Heart left ventricle (tissue), 16 donors: ENCODE data around the gene IRF3. TPM values are rescaled to one million over a fixed set of nuclear protein-coding genes. Genes with fewer than 3 reads are reported as not detected.
A peak's percentile ranks its signal among the peaks of the same experiment; 100 is the strongest.

ENCODE experiments used
- ATAC-seq, 4 donors: fragments of 200-7000 bp; cut with Tn5 transposase; one replicate each; pipeline ENCODE4 v1.9.1; 2020 to 2022; ENCODE audit warnings: moderate library complexity in 4 of 4, mild to moderate bottlenecking in 3 of 4, moderate number of reproducible peaks in 1 of 4
- DNase-seq, 5 donors: peaks; one replicate each; pipeline ENCODE4 v3.0.0-alpha.2; 2020
- H3K27ac ChIP-seq, 12 donors: fragments of 200-600 bp; sonication (generic) in 4 of 12; one replicate each; pipeline versions ENCODE4 v1.5.0 to v1.8.0; 2016 to 2022; ENCODE audit warnings: mild to moderate bottlenecking in 2 of 12
- H3K27me3 ChIP-seq, 9 donors: fragments of 200-600 bp; sonication (generic) in 2 of 9; one replicate each; pipeline versions ENCODE4 v1.5.1 to v1.8.0; 2016 to 2022; ENCODE audit warnings: mild to moderate bottlenecking in 3 of 9
- H3K36me3 ChIP-seq, 9 donors: fragments of 200-600 bp; sonication (generic) in 2 of 9; one replicate each; pipeline versions ENCODE4 v1.5.0 to v1.8.0; 2018 to 2022; ENCODE audit warnings: mild to moderate bottlenecking in 2 of 9
- H3K4me1 ChIP-seq, 12 donors: fragments of 200-600 bp; sonication (generic) in 4 of 12; one replicate each; pipeline versions ENCODE4 v1.5.0 to v1.8.0; 2016 to 2022; ENCODE audit warnings: mild to moderate bottlenecking in 3 of 12
- H3K4me3 ChIP-seq, 12 donors: fragments of 200-600 bp; sonication (generic) in 4 of 12; one replicate each; pipeline versions ENCODE4 v1.5.0 to v1.8.0; 2017 to 2022; ENCODE audit warnings: mild to moderate bottlenecking in 9 of 12, moderate library complexity in 4 of 12
- H3K9me3 ChIP-seq, 12 donors: fragments of 200-600 bp; sonication (generic) in 4 of 12; one replicate each; pipeline versions ENCODE4 v1.5.0 to v1.8.0; 2016 to 2022; ENCODE audit warnings: mild to moderate bottlenecking in 1 of 12
- POLR2A ChIP-seq, 2 donors: fragments of 450-650 bp; IDR thresholded peaks; one replicate each; pipeline ENCODE4 v1.6.1; 2017; ENCODE audit warnings: antibody characterized with exemption in 2 of 2, mild to moderate bottlenecking in 2 of 2, moderate library complexity in 2 of 2
- WGBS, 4 donors: extraction: QIAGEN DNeasy Blood & Tissue Kit in 2 of 4; methylation state at CpG; one replicate each; pipeline versions ENCODE4 v1.1.5 to v1.1.7; 2013 to 2018; 5-methylcytosine and 5-hydroxymethylcytosine counted together
- intact Hi-C, 10 donors: fragments of 100-400 bp; cut with DNase I; formaldehyde crosslinking; loops; one replicate each; pipeline versions ENCODE4 v1.11.1 to v1.14.2; 2022
- polyA plus RNA-seq, 2 donors: library from polyadenylated mRNA; stranded (reverse); fragments of 200-250 nt; gene quantifications; one replicate each; pipeline ENCODE4 v1.2.3, GENCODE V29; 2013
- total RNA-seq, 9 donors: library from RNA; depleted of rRNA in 2 of 9; stranded (reverse); fragments of >200 nt in 2 of 9; fragmentation: NEBNext Ultra II Directional in 3 of 9; extraction: Animal tissue kit (Norgen Biotek cat#: 25700) in 3 of 9; gene quantifications; one replicate each; pipeline versions ENCODE4 v1.1.0 to v1.2.4, GENCODE V29; 2016 to 2023
- TF ChIP-seq, protein P1 (sequence below), 12 donors: fragments of 200-600 bp; sonication (generic) in 4 of 12; IDR thresholded peaks; one replicate each; pipeline versions ENCODE4 v1.5.0 to v1.8.0; 2018 to 2022; ENCODE audit warnings: antibody characterized with exemption in 12 of 12, mild to moderate bottlenecking in 5 of 12
- donor health status: ischemic (EF 13 %, LVEDD 7.1; RV severe dilation, severe dysfunction).
- donor health status: healthy with polysubstance abuse.
- donor health status: DM: no; HTN: yes; CAD: no.
- donor health status: DM: no; HTN: no; CAD: no.
- donor health status: ischemic (EF 25% LVEDD 6.9; RV normal size, moderate dysfunction).
- donor health status: ischemic (EF 25% LVEDD 5.7; RV mildly dilated, moderate dysfunction).
- donor health status: healthy.
- donor health status: DM: yes; HTN: yes; CAD: no.
- donor health status: ischemic (EF 35%, LVEDD 5.7; RV mildly dilated, moderate dysfunction).
- donor health status: nonischemic (EF 11% LVEDD 7.7; RV severe dilation, severe dysfunction).
- donor health status: DM: yes; HTN: yes; CAD: no.
- donor health status: PGD.
- donor health status: ischemic (EF 29% LVEDD 5.4; RV normal size, mild dysfunction).
- donor health status: nonischemic (EF 23%, LVEDD 6.1; RV moderate dilation, normal function).

The IRF3 gene
- total and polyA plus RNA-seq, 11 donors, result 23.1 to 68.0 (median 35.1) TPM

DNA sequence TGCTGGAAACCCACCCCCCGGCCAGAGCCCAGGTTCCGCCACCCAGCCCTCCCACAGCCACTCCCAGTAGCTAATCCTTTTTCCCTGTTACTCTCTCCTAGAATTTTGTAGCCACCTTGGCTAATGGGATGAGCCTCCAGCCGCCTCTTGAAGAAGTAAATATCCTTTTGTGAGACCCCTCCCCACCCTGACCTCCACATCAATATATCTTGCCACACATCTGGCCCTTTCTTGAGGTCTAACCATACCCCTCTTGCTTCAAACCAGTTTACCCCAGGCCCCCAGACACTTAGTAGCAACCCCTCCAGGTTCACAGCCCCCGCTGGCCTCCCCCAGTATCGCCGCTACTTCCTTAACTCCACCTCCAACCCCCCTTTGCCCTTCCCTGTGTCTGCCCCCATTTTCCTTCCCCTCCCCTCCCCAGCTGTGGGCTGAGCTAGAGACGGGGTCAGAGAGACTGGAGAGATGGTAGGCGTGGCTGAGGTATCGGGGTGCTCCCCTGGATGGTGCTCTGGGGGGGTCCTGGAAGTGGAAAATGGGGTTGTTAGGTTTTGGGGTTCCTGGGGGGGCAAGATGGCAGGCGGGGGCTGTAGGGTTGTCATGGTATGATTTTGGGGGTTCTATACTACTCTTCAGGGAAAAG, 14.2 kb upstream of the IRF3 start:
- DNase-seq (no peak), ATAC-seq (no peak)
- Histone ChIP-seq H3K36me3 (peaks cover 0 to 42% (median 40%) of the 10 kb centered on the region in 9 donors), H3K27me3 (no peaks in the 10 kb centered on the region), H3K27ac (peak overlapping the region in 10 of 12 donors; percentile 27 to 100 (median 72)), H3K4me1 (peaks cover 0 to 62% (median 37%) of the 10 kb centered on the region in 12 donors), H3K4me3 (peak overlapping the region in 4 of 12 donors; percentile 18 to 40 (median 36)), H3K9me3 (no peaks in the 10 kb centered on the region)
- intact Hi-C loops, result loop anchor here in 7 of 10 donors (2.0 to 10.0 kb wide), 12 partner anchors 85 to 285 kb away; partner anchors contain the start of genes PRR12 (in 3 of the 7), PNKP (in 2 of the 7), RPS11 (in 2 of the 7) and AP2A1 (in 1 of the 7)
- TF ChIP-seq, protein P1, sequence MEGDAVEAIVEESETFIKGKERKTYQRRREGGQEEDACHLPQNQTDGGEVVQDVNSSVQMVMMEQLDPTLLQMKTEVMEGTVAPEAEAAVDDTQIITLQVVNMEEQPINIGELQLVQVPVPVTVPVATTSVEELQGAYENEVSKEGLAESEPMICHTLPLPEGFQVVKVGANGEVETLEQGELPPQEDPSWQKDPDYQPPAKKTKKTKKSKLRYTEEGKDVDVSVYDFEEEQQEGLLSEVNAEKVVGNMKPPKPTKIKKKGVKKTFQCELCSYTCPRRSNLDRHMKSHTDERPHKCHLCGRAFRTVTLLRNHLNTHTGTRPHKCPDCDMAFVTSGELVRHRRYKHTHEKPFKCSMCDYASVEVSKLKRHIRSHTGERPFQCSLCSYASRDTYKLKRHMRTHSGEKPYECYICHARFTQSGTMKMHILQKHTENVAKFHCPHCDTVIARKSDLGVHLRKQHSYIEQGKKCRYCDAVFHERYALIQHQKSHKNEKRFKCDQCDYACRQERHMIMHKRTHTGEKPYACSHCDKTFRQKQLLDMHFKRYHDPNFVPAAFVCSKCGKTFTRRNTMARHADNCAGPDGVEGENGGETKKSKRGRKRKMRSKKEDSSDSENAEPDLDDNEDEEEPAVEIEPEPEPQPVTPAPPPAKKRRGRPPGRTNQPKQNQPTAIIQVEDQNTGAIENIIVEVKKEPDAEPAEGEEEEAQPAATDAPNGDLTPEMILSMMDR (IDR thresholded peaks at IDR 0.05), result no peak
- no peak for TF ChIP-seq POLR2A (IDR thresholded peaks at IDR 0.05)
- WGBS, 4 donors, result 54 to 62% (median 58%) methylated on average over 10 of the region's 10 CpGs

DNA sequence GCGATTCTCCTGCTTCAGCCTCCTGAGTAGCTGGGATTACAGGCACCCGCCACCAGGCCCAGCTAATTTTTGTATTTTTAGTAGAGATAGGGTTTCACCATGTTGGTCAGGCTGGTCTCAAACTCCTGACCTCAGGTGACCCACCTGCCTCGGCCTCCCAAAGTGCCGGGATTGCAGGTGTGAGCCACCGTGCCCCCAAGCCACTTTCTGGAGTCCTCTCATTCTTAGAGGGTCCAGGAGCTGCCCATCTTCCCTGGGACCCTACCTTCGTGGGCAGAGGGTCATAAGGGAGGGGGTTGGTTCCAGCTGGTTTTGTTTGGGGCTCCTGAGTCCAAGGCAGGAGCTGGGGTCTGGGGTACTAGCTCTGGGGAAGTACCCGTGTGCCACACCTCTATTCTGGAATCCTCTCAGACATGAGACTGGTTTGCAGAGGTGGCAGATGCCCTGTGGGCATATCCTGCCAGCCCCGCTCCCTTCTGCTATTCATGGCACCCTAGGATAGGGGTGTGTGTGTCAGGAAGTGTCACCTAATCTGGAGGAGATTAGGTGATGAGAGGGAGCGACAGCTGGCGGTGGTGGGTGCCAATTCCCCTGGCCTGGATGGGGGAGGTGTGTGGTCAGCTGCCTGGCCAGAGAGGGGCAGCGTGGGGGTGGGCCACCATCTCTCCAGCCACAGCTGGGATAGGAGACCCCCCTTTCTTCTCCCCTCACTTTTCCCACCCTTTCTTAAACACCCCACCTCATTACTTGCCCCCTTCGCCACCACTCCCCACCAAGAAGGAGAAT, 13.5 kb upstream of the IRF3 start:
- Histone ChIP-seq H3K4me3 (peak overlapping the region in 1 of 12 donors; percentile 99), H3K4me1 (peaks cover 0 to 55% (median 37%) of the 10 kb centered on the region in 12 donors), H3K27me3 (no peaks in the 10 kb centered on the region), H3K9me3 (no peaks in the 10 kb centered on the region), H3K27ac (peak overlapping the region in 11 of 12 donors; percentile 3 to 100 (median 66)), H3K36me3 (peaks cover 0 to 35% (median 33%) of the 10 kb centered on the region in 9 donors)
- 48 to 54% (median 52%) methylated on average over 10 to 12 of the region's 12 CpGs for WGBS, 4 donors
- DNase-seq (peak in 2 of 5 donors; percentile 28 to 52), ATAC-seq (no peak)
- intact Hi-C loops, result loop anchor here in 7 of 10 donors (5.0 to 10.0 kb wide), 10 partner anchors 84 to 188 kb away; partner anchors contain the start of genes PRR12 (in 3 of the 7), PNKP (in 2 of the 7), RPS11 (in 2 of the 7) and AP2A1 (in 1 of the 7)
- TF ChIP-seq, protein P1 (IDR thresholded peaks at IDR 0.05), result no peak
- no peak for TF ChIP-seq POLR2A (IDR thresholded peaks at IDR 0.05)

GRCh38 chr19:49677901-49678674, 12.4 kb upstream of the IRF3 start:
- Histone ChIP-seq H3K36me3 (peaks cover 0 to 24% (median 22%) of the 10 kb centered on the region in 9 donors), H3K4me1 (peaks cover 0 to 54% (median 37%) of the 10 kb centered on the region in 12 donors), H3K27ac (peak overlapping the region; percentile 80 to 100 (median 95)), H3K27me3 (no peaks in the 10 kb centered on the region), H3K9me3 (no peaks in the 10 kb centered on the region), H3K4me3 (peak overlapping the region; percentile 71 to 100 (median 94))
- intact Hi-C loops, result loop anchor here in 7 of 10 donors (1.0 to 10.0 kb wide), 13 partner anchors 37 to 235 kb away; partner anchors contain the start of genes PRR12 (in 3 of the 7), PNKP (in 2 of the 7), RPS11 (in 2 of the 7) and AP2A1 (in 1 of the 7)
- peak in 4 of 5 donors; percentile 65 to 78 (median 72) for DNase-seq
- ATAC-seq, result no peak
- TF ChIP-seq POLR2A (IDR thresholded peaks at IDR 0.05), result no peak
- TF ChIP-seq, protein P1 (IDR thresholded peaks at IDR 0.05), result peak; percentile 46 to 69 (median 60)
- 3 to 6% (median 4%) methylated on average over 21 of the region's 21 CpGs for WGBS, 4 donors
